ENCODE measurements around the gene ROR2.

DNA sequence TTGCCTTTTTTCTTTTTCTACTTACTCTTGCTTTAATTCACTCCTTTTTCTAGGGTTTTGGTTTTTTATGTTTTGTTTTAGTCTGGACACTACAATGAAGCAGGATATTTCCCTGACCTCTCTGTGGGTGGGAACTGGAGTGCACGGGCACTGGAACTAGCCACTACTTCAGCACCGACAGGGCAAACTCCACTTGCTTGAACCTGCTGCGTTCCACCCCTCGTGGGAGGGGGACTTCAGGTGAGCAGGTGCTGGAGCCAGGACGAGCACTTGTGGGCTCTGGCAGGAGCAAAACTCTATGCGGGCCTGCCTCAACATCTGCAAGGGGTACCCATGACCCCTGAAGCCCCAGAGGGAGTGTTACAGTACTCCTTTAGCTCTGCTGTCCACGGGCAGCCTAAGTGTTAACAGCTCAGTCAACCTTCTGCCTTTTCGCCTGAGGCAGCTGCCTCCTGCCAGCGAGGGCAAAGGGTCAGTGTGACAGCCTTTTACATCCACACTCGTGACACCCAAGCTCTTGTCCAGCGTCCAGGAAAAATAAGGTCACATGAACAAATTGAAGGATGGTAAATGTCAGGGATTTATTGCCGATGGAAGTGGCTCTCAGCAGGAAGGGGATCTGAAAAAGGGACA lies 382.3 kb downstream of the ROR2 start:
- TF ChIP-seq, protein P1, sequence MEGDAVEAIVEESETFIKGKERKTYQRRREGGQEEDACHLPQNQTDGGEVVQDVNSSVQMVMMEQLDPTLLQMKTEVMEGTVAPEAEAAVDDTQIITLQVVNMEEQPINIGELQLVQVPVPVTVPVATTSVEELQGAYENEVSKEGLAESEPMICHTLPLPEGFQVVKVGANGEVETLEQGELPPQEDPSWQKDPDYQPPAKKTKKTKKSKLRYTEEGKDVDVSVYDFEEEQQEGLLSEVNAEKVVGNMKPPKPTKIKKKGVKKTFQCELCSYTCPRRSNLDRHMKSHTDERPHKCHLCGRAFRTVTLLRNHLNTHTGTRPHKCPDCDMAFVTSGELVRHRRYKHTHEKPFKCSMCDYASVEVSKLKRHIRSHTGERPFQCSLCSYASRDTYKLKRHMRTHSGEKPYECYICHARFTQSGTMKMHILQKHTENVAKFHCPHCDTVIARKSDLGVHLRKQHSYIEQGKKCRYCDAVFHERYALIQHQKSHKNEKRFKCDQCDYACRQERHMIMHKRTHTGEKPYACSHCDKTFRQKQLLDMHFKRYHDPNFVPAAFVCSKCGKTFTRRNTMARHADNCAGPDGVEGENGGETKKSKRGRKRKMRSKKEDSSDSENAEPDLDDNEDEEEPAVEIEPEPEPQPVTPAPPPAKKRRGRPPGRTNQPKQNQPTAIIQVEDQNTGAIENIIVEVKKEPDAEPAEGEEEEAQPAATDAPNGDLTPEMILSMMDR (IDR thresholded peaks at IDR 0.05), result no peak
- no peak for TF ChIP-seq POLR2AphosphoS5 (IDR thresholded peaks at IDR 0.05)
